ENCODE results near the gene ITCH.

The ITCH gene

GRCh38 chr20:34544109-34544796, 181.2 kb downstream of the ITCH start:
- no peak for DNase-seq (ENCODE audit: low spot score)
- ChIA-PET CTCF (interaction anchor here (0.7 to 1.6 kb wide), 5 partner anchors 10 to 41 kb away, joined by 3 read pairs; no protein-coding TSS in a partner anchor), POLR2A (ENCODE audit: low non-redundant PET) (interaction anchor here (0.6 kb wide), 1 partner anchor 740 kb away, joined by 7 read pairs; no protein-coding TSS in a partner anchor)
- H3K27ac ChIP-seq, result no peak overlapping the region
- no peak for TF ChIP-seq CTCF (conservative IDR thresholded peaks at IDR 0.05; ENCODE audit: low read depth)

- no peak for DNase-seq (ENCODE audit: low spot score)
- CTCF ChIA-PET, result interaction anchor here (0.6 to 2.1 kb wide), 2 partner anchors 8 to 16 kb away, joined by 3 to 6 read pairs; no protein-coding TSS in a partner anchor
- no peak overlapping the region for H3K27ac ChIP-seq
- POLR2A ChIA-PET (ENCODE audit: low non-redundant PET), result no interaction called here
- TF ChIP-seq CTCF (conservative IDR thresholded peaks at IDR 0.05; ENCODE audit: low read depth), result no peak
Observed at GRCh38 chr20:34546751-34547181, 183.7 kb downstream of the ITCH start.

GRCh38 chr20:34547844-34548613, 185.0 kb downstream of the ITCH start:
- no peak for TF ChIP-seq CTCF (conservative IDR thresholded peaks at IDR 0.05; ENCODE audit: low read depth)
- no peak overlapping the region for H3K27ac ChIP-seq
- DNase-seq (ENCODE audit: low spot score), result no peak
- ChIA-PET POLR2A (ENCODE audit: low non-redundant PET) (interaction anchor here (0.6 kb wide), 1 partner anchor 114 kb away, joined by 3 read pairs; no protein-coding TSS in a partner anchor), CTCF (interaction anchor here (2.1 kb wide), 1 partner anchor 10 kb away, joined by 6 read pairs; no protein-coding TSS in a partner anchor)

- ChIA-PET POLR2A (ENCODE audit: low non-redundant PET) (no interaction called here), CTCF (interaction anchor here (2.1 kb wide), 1 partner anchor 11 kb away, joined by 6 read pairs; no protein-coding TSS in a partner anchor)
- peak; percentile 61 for DNase-seq (ENCODE audit: low spot score)
- H3K27ac ChIP-seq, result no peak overlapping the region
- no peak for TF ChIP-seq CTCF (conservative IDR thresholded peaks at IDR 0.05; ENCODE audit: low read depth)
Observed at GRCh38 chr20:34549291-34549928, 186.3 kb downstream of the ITCH start.

- H3K27ac ChIP-seq, result no peak overlapping the region
- no peak for DNase-seq (ENCODE audit: low spot score)
- TF ChIP-seq CTCF (conservative IDR thresholded peaks at IDR 0.05; ENCODE audit: low read depth), result no peak
- POLR2A ChIA-PET (ENCODE audit: low non-redundant PET), result no interaction called here
- CTCF ChIA-PET, result no interaction called here
Observed at GRCh38 chr20:34549929-34550305, 186.8 kb downstream of the ITCH start.

- DNase-seq (ENCODE audit: low spot score), result no peak
- CTCF ChIA-PET, result interaction anchor here (0.6 kb wide), 1 partner anchor 93 kb away, joined by 3 read pairs; no protein-coding TSS in a partner anchor
- H3K27ac ChIP-seq, result no peak overlapping the region
- POLR2A ChIA-PET (ENCODE audit: low non-redundant PET), result no interaction called here
- TF ChIP-seq CTCF (conservative IDR thresholded peaks at IDR 0.05; ENCODE audit: low read depth), result no peak
Observed at GRCh38 chr20:34552569-34552968, 189.5 kb downstream of the ITCH start.

Data from RWPE1 (cell line).